Measurements from ENCODE around the gene SAXO1.

The SAXO1 gene

GRCh38 chr9:18988003-18988402, 45.0 kb downstream of the SAXO1 start:
- H3K27ac ChIP-seq, result no peak overlapping the region
- TF ChIP-seq CTCF (conservative IDR thresholded peaks at IDR 0.05) (no peak), ZFX (IDR thresholded peaks at IDR 0.05) (no peak)

DNA sequence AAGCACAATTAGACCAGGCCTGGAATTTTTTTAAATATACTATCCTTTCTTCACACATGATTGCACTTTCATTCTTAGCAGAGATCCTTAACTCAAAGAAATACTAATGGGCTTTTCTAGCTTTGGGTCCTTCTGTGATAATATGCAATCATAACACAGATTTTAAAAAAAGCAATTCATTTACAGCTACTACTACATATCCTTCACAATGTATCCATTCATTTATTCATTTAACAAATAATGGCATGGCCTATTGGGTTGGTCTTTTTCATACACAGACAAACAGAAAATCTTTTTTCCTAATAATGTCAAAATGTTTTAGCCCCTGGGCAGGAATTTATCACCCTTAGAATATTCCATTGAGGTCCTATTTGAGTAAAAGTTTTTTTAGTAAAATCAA, 47.0 kb downstream of the SAXO1 start:
- H3K27ac ChIP-seq, result no peak overlapping the region
- TF ChIP-seq CTCF (conservative IDR thresholded peaks at IDR 0.05), result no peak
- TF ChIP-seq ZFX (IDR thresholded peaks at IDR 0.05), result no peak

GRCh38 chr9:18985464-18985951, 47.5 kb downstream of the SAXO1 start:
- no peak overlapping the region for H3K27ac ChIP-seq
- TF ChIP-seq ZFX (IDR thresholded peaks at IDR 0.05), result no peak
- no peak for TF ChIP-seq CTCF (conservative IDR thresholded peaks at IDR 0.05)

DNA sequence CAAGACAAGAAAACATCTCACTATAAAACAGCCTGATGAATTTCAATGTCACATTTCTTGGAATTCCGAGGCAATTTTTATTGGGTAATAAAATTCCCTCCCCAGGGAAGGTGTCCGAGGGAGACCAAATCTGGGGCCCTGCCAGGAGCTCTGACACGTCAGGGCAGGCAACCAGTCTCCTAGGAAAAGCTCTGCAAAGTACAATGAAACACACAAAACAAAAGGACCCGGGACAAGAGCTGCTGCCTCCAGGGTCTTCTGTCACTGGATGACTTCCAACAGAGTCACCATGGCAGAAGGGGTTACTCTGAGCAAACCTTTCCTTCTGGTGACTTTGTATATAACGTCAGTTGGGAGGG, 50.8 kb downstream of the SAXO1 start:
- TF ChIP-seq CTCF (conservative IDR thresholded peaks at IDR 0.05) (no peak), ZFX (IDR thresholded peaks at IDR 0.05) (no peak)
- H3K27ac ChIP-seq, result no peak overlapping the region

DNA sequence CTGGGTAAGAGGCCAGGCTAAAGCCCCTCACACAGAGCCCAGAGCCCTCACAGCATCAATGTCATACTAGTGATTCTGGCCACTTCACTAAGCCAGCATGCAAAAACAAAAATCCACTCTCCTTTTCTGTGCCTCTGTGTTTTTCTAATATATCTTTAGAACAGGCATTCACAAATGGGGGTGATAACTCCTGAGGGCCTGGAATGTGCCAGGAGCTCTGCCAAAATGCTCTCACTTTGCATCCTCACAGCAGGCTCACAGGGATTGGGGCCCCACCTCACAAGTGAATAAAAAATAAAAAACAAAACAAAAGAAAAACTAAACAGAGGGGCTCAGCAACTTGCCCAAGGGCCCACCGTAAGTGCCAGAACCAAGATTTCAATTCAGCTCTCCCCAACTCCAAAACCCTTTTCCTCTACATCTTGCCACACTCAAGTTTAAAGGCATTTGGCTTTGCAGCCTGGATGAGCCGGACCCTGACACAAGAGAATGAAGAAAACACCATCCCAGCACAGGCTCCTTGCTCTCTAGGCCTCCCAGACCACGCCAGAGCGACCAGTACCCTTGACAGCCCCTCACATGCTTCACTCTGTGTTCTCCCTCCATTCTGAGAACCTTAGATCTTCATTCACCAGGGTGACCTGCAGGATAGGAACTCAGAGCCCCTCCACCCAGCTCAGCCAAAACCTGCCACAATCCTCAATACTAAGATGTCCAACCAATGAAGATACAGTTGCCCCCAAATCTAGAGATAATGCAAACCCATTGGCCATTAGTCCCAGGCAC, 51.3 kb downstream of the SAXO1 start:
- no peak for TF ChIP-seq CTCF (conservative IDR thresholded peaks at IDR 0.05)
- TF ChIP-seq ZFX (IDR thresholded peaks at IDR 0.05), result no peak
- no peak overlapping the region for H3K27ac ChIP-seq

- TF ChIP-seq ZFX (IDR thresholded peaks at IDR 0.05), result no peak
- no peak for TF ChIP-seq CTCF (conservative IDR thresholded peaks at IDR 0.05)
- no peak overlapping the region for H3K27ac ChIP-seq
Observed at GRCh38 chr9:18980189-18980588, 52.8 kb downstream of the SAXO1 start.

DNA sequence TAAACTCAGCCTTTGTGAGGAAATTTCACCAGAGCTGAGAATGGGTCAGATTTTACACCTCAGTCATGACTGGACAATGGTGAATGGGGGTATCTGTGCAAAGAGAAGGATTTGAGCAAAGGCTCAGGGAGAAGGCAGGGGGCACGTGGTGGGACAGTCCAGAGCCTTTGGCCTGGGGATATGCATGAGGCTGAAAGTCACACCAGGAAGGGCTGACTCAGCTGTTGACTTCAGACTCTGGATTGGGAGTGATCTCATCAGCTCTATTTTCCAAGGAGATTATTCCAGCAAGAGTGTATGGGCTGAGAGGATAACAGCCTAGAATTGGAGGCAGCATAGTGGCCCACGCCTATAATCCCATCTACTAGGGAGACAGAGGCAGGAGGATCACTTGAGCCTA, 53.6 kb downstream of the SAXO1 start:
- TF ChIP-seq CTCF (conservative IDR thresholded peaks at IDR 0.05), result no peak
- no peak overlapping the region for H3K27ac ChIP-seq

Measured in C4-2B (cell line).